ENCODE data around the gene DEDD.
"Not testable (repeated sequence)": the region's sequence is repeated elsewhere in the genome, so short reads cannot be mapped to it uniquely, and the experiment has no call there.

Gene DEDD

GRCh38 chr1:161122967-161123366 lies 9.5 kb downstream of the DEDD start:
- no peak for DNase-seq (ENCODE audit: low read depth)

GRCh38 chr1:161121834-161122233 lies 10.6 kb downstream of the DEDD start:
- DNase-seq (ENCODE audit: low read depth): no peak

GRCh38 chr1:161121042-161121650 lies 11.3 kb downstream of the DEDD start:
- DNase-seq (ENCODE audit: low read depth): no peak

- peak; percentile 12 for DNase-seq (ENCODE audit: low read depth)
These were observed 13.2 kb downstream of the DEDD start for GRCh38 chr1:161119092-161119903.

DNA sequence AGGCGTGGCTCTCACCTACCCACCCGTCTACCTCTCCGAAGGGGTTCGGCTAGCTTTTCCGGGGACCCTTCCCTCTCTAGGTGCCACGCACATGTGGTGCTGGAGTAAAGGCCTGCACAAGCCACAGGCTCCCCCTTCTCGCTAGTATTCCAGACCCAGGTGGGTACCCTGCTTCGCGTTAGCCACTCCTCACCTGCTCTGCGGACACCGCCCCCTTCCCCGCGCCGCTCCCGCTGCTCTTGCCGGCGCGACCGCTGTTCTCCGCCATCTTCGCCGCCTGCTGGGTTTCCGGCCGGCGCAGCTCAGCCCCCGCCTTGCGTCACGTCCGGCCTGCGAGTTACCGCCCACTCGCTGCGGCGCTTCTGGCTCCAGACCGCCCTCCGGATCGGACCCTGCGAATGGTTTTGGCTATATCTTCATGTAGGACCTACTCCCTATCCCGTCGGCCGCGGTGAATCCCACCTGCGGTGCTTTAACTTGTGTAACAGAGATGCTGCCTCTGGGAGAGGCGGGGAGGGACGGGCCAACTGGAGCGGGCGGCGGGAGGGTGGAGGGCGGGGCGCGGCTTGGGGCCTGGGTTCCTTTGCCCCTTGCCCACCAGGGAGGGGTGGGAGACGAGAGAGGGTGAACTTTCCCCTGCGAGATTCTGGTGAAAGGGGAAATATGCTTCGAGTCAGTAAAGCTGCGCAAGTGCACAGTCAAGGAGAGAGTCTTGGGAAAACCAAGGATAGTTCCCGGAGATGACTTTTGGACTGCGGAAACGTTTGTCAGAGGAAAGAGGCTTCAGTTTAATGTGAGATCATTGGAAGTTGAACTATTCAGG lies 14.5 kb downstream of the DEDD start, which contains the start of the genes NIT1 and PFDN2:
NIT1 (plus strand) TSS at position 347 of the 823 bp plus-strand sequence; CDS start at position 419, 72 bp downstream.
PFDN2 (minus strand) TSS at position 279 of the 823 bp plus-strand sequence; CDS start at position 268, 11 bp downstream.
- DNase-seq (ENCODE audit: low read depth): peak; percentile 65

DNA sequence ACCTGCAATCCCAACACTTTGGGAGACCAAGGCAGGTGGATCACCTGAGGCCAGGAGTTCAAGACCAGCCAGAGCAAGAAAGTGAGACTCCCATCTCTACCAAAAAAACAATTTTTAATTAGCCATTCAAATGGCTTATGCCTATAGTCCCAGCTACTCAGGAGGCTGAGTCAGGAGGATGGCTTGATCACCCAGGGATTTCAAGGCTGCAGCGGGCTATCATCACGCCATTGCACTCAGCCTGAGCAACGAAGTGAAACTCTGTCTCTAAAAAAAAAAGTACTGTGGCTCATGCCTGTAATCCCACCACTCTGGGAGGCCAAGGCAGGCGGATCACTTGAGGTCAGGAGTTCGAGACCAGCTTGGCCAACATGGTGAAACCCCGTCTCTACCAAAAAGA lies 16.5 kb downstream of the DEDD start:
- not testable (repeated sequence) for DNase-seq (ENCODE audit: low read depth)

DNA sequence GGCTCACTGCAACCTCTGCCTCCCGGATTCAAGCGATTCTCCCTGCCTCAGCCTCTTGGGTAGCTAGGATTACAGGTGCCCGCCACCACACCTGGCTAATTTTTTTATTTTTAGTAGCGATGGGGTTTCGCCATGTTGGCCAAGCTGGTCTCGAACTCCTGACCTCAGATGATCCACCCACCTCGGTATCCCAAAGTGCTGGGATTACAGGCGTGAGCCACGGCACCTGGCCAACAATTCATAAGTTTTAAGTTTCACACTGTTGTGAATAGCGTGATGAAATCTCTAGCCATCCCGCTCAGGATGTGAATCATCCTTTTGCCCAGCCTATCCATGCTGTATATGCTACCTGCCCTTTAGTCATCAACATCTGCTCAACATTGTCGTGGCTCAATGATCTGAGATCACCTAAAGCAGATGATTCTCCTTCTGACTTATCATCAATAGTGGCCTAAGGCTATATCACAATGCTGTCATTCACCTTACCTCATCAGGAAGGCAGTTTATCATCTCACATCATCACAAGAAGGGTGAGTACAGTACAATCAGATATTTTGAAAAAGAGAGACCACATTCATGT lies 17.2 kb downstream of the DEDD start:
- DNase-seq (ENCODE audit: low read depth): no peak

DNA sequence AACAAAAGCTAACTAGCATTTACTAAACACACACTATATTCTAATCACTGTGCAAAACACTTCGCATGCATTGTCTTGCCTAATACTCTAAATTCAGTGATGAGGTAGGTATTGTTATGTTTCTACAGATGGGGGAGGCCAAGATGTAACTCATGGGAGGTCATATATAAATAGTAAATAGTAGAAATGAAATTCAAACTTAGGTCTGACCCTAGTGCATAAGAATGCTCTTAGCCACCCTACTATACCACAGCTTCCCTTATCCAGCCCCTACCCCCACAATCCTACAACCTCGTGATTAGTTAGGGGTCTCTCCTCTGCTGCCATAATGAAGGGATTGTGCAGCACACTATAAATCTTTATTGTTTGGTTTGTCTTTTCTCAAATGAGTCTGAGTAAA lies 17.9 kb downstream of the DEDD start:
- no peak for DNase-seq (ENCODE audit: low read depth)

GRCh38 chr1:161113915-161114314 lies 18.6 kb downstream of the DEDD start:
- no peak for DNase-seq (ENCODE audit: low read depth)

DNA sequence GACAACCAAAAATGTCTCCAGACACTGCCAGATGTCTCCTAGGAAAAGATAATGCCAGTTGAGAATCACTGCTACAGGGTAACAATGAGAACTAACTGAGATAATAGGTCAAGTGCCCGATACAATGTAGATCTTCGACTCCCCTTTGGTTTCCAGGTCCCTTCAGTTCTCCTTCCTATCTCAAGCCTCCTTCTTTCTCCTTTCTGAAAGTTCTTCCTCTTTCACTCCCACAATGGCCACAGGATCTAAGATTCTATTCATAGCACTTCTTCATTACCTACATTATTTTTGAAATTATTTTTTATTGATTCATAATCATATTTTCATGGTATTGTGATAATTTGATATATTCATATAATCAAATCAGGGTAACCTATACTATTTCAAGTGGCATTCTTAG lies 20.9 kb downstream of the DEDD start:
- DNase-seq (ENCODE audit: low read depth): no peak

GRCh38 chr1:161111117-161111516 lies 21.4 kb downstream of the DEDD start:
- DNase-seq (ENCODE audit: low read depth): no peak

DNA sequence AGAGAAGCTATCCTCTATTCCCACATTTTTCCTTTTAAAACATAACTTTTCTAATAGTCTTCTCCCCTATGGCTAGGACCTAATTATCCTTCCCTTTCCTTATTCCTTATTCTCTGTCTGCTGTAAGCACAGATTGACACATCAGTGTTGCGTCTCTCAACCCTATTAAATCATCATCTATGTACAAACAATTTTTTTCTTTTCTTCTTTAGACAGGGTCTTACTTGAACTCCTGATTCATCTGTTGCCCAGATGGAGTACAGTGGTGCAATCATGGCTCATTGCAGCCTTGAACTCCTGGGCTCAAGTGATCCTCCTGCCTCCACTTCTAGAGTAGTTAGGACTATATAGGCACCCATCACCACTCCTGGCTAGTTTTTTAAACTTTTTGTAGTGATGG lies 26.0 kb downstream of the DEDD start:
- DNase-seq (ENCODE audit: low read depth): no peak

- no peak for DNase-seq (ENCODE audit: low read depth)
These were observed 31.9 kb downstream of the DEDD start for GRCh38 chr1:161100556-161100955.

GRCh38 chr1:161099090-161099802 lies 33.2 kb downstream of the DEDD start:
- no peak for DNase-seq (ENCODE audit: low read depth)

DNA sequence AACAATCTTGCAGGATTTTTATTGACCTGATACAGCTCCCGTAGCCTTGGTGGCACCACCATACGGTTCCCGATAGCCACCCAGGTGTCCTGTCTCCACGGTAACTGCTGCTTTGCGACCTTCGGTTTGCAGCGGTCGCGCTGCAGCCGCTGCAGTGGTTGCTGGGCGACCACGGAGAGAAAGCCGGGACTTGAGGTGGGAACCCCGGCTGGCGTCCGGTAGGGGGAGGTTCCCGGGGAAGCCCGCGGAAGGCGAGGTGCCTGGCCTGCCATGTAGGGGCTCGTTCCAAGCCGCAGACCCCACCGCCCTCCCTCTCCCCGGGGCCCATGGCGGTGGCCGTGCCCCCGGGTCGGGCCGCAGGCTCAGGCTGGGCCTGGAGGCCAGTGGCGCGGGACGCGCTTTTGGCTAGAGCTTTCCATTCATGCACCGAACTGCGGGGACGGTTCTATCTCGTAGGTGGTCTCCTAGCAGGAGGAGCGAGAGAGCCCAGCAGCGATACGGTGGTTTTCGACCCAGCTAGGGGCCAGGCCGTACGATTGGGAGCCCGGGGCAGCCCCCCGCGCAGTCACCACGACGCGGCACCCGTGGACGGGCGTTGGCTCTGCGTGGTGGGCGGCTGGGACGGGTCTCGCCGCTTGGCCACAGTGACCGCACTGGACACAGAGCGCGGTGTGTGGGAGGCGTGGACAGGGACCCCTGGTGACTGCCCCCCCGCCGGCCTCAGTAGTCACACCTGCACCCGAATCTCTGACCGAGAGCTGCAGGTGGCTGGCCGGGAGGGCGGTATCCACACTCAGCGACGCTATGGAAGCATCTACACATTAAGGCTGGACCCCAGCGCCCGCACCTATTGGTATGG lies 34.0 kb downstream of the DEDD start, which contains the start of gene KLHDC9:
KLHDC9 (plus strand) TSS at position 152 of the 859 bp plus-strand sequence; CDS start at position 327, 175 bp downstream.
- peak; percentile 26 for DNase-seq (ENCODE audit: low read depth)

DNA sequence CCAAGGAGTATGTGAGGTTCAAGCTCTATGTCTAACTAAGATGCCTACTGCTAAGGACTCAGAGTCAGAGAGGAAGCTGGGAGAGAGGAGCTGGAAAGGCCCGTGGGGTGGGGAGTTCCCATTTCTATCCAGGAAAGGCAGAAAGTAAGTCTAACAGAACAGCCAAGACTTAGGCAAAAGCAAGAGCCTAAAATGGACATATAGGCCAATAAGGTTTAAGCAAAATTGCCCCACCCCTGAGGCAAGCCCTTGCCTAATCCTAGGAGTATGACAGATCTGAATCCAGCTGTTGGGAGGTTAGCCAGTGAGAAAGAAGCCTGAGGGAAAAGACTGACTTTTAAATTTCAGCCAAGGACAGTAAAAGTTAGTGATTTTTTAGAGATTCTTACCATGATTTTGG lies 35.9 kb downstream of the DEDD start:
- DNase-seq (ENCODE audit: low read depth): no peak

DNA sequence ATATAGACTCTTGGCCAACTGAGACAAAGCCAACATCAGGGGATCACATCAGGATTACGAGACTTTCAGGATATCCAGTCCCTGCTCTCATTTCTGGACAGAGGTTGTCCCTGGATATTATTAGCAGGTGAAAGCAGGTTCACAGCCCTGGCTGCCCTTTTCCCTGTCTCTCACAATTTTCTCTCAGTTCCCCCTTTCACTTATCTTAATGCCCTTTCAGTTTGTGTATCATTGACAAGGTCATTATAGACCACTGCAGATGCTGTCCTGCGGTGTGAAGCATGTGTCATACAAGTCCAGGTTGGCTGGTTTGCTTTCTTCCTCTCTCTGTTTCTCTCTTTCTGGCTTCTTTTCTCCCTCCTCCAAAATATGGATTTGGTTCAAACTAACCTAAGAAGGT lies 36.5 kb downstream of the DEDD start:
- no peak for DNase-seq (ENCODE audit: low read depth)

GRCh38 chr1:161095230-161095629 lies 37.2 kb downstream of the DEDD start:
- DNase-seq (ENCODE audit: low read depth): no peak

- DNase-seq (ENCODE audit: low read depth): no peak
These were observed 38.0 kb downstream of the DEDD start for GRCh38 chr1:161094481-161094880.

DNA sequence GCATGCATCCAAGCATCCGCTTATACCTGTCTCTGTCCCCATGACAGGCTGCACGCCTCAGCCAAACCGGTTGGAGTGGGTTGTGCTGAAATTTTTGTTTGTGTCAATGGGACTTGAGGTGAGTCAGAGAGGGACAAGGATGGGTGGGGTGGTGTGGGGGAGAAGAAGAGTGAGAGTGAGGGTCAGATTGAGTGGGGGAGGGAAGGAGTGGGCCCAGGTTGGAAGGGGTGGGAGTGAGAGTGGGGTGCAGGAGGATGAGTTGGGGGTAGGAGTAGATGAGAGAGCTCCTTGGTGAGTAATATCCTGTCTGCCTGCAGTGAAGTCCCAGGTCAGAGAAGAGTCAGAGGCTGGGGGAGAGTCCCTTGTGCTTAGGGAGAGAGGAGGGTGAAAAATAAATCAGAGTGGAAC lies 39.8 kb downstream of the DEDD start:
- DNase-seq (ENCODE audit: low read depth): no peak
